Globus pallidus (tissue), 1 donor: ENCODE results near the gene DEDD2.

Experiments
- DNase-seq: peaks from one replicate; pipeline ENCODE4 v3.0.0-alpha.2; 2015; ENCODE audit warnings: low spot score

The DEDD2 gene

DNA sequence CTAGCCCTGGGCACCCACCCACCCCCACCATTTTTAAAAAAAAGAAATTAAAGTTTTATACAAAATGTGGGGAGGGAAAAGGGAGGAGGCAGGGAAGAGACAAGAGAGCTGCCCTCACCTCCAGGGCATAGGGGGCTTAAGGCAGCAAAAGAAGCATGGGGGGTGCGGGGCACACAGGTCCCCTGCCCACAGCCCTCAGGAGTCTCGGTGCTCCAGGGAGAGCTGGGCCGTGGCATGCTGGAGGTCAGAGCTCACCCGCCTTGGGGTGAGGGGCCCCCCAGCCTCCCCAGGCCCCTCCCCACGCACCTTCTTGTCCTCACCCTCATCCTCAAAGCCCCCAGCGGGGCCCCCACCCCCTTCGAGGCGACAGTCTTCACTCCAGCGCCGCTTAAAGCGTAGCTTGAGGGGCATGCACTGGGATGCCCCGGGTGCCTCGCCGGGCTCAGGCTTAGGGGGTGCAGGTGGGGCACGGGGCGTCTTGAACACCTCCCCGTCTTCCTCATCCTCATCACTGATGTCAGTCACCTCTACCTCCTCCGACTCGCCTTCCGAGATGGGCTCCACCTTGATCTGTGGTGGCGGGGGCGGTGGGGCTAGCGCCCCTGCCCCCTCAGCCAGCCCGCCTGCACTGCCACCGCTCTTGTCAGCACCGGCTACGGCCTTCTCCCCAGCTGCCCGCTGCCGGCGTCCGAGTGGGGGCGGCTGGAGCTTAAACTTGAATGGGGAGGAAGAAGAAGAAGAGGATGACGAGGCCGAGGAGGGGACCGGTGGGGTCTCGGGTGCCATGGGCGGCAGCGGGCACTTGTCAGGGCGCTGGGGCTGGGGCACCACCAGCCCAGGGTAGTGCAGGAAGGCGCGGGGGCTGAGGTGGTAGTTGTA is 31.0 kb upstream of the DEDD2 start:
- DNase-seq = no peak

DNA sequence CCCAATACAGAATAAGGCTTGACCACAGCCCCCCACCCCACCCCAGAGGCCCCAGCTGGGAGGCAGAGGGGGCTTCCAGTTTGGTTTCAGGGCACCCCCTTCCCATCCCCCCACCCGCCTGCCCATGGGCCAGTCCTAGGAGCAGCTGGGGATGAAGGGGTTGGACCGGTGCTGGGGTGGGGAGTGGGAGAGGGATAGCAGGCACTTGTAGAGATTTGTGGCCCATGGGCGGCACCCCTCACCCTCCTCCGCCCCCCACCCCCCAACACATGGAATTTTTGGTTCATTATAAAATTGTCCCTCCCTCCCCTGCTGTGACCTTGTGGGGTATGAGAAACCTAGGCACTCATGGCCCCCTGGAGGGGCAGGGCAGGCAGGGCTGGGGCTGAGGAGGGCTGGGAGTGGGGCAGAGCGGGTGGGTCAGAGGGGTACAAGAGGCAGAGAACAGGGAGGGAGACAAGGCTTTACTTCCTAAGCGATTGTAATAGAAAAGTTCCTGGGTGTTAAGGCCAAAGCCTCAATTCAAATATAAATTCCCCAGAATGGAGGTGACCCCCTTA is 30.2 kb upstream of the DEDD2 start:
- no peak for DNase-seq

DNA sequence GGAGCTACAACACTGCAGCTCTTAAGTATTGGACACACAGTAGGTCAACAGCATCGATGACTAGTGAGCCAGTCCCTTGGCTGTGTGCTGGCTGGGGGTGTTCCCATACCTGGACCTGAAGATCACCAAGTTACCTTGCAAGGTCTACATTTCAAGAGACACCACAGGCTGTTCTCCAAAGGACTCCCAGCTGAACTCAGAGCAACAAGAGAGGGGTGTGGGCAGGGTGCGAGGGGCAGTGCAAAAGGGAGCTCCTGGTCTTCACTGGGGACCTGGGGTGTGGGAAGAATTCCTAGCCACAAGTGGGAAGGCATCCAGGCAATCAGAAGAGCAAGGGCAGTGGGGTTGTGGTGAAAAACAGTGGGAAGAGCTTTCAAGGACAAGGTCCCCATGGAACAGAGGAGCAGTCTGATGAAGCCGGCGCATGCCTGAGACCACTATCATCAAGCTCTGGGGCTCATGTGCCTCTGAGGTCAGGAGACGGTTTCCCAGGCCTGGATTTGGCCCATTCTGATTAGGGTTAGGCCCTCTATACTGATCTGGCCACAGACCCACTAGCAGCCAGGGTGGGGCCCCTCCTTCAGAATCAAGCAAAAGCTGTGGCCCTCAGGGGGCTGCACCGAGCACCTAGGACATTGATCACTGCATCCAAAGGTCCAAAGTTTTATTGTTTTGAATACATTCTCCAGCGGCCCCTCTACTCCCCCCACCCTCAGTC is 29.6 kb upstream of the DEDD2 start:
- DNase-seq = no peak

DNA sequence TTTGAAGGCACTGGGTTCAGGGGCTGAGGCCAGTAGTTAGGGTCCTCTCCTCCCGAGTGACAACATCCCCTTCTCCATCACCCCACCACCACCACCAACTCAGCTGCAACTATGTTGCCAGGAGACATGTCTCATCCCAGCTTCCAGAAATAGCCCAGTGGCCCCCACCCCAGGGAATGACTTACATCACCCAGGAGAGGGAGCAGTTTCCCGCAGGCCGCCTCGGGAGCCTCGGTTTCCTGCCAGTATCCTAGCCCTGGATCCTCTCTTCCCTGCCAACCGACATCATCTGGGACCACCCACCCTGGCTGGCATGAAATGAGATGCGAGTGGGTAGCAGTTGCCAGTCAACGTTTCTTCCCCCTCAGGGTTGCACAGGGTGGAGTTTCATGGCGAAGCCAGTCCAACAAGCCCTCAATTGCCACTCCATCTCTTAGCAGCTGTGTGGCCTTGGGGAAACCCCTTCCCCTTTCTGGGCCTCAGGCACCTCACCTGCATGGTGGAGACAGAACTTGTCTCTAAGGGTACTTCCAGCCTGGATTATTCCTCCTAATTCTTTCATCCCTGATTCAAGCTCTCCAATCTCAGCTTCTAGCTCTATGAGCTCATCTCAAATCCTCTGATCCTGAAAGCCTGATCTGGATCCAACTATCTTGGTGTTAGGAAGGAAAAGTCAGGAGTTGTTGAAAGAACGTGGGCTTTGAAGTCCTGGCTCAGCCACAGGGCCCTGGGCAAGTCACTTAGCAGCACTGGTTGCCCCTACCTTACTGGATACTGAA is 28.9 kb upstream of the DEDD2 start:
- DNase-seq = peak; percentile 84

DNA sequence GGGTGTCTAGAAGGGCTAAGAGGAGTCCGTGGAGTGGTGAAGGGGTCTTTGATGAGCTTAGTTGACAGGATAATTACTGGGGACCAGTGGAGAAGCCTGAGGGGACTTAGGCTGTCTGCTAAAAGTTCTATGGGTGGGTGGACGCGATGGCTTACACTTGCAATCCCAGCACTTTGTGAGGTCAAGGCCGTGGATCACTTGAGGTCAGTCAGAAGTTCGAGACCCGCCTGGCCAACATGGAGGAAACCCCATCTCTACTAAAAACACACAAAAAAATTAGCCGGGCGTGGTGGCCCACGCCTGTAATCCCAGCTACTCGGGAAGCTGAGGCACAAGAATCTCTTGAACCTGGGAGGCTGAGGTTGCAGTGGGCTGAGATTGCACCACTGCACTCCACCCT is 27.8 kb upstream of the DEDD2 start:
- DNase-seq = no peak

DNA sequence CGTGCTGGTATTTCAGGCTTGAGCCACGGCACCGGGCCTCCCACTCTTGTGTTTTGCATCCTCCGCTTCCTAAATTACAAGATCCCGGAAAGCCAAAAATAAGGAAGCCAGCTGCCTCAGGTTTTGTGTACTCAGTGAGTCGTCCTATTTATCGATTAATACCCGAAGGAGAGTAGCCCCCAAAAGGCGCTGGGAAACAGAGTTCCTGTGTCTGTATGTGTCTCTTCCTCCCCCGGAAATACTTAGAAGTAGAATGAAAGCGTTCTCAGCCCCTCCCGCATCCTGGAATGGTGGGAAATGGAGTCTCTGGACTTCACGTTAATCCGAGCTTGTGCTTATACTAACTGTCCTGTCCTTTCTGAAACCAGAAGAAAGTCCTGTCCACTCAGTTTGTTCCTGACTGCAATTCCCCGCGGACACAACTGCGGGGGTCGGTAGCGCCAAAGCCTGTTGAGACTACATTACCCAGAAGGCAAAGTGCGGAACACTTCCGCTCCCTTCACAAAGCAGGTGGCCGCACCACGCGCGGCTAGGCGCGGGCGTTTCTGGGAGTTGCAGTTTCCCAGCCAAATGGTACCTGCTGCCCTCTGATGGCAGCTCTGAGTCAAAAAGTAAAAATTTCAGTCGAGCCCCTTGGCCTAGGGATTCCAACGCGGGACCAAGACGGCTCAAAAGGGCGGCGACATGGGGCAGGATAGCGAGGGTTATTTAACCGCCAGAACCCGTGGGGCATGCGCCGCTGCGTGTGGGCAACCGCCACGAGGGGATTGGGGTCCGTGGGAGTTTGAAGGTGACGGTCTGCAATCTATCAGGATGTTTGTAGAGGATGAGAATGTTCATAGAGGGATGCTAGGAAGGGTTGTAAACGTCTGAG is 27.1 kb upstream of the DEDD2 start:
- DNase-seq = peak; percentile 94

DNA sequence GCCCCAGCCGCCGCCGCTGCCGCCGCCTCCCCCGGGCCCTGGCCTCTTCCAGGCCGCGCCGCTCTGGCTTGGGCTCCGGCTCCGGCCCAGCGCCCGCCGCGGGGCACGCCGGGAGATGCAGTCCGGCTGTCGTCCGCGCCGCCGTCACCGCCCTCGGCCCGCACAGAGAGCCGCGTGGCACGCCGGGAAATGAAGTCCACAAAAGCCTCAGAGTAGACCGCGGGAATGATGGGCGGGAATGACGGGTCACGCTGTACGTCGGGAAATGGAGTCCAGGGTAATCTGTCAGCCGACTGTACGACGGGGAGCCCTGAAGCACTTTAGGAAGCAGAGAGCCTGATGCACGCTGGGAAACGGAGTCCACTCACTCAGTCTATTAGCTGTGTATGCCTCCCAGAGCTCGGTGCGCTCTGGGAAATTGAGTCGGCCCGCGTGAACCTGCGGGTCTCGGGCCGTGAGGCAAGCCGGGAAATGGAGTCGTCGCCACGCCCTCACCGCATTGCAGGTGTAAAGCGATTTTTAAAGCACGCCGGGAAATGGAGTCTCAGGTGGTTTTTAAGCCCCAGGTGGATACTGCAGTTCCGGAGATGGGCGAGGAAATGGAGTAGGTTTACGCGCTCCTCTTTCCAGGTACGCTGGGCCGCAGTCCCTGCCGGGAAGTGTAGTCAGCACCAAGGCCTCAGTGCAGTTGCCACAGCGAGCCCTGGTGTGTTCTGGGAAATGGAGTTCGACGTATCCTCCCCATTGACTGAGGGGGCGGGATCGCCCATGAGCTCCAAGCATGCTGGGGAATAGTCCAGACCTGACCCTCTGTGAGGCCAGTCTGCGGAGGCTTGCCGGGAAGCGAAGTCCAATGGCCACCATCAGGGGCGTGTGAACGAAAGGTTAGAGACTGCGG is 25.3 kb upstream of the DEDD2 start, which contains the start of gene GSK3A:
Gene GSK3A (minus strand): TSS at position 91 of the 898 bp plus-strand sequence. CDS start 137 bp downstream, outside the sequence.
- DNase-seq = peak; percentile 100

DNA sequence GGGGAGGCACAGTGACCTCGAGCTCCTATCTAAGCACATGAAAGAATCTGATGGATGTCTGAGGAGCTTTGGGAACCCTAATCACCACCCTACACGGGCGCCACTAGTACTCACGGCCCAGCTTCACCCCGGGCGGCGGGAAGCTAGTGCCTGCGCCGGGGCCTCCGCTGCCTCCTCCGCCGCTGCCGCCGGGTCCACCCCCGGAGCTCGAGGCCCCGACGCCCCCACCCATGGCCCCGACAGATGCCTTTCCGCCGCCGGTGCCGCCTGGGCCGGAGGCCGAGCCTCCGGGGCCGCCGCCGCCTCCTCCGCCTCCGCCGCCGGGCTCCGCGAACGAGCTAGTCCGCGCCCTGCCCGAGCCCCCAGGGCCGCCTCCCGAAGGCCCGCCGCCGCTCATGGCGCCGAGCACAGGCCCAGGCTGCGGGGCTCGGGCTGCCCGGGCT is 24.6 kb upstream of the DEDD2 start:
- peak; percentile 26 for DNase-seq

DNA sequence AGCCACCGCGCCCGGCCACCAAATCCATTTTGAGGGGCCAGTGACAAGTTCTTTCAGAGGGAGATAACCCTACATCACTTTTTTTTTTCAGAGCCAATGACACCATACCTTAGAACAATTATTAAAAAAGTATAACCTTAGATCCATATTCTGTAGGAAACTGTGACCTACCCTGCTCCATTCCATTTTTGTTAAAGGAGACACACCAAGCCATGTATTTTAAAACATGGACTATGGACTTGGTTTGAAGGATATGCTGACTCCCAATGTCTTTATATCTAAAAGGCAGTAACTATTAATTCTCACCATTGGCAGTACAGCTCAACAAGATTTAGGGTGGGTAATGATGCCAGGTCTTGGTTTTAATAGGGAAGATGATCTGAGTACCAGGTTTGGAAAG is 23.8 kb upstream of the DEDD2 start:
- no peak for DNase-seq

DNA sequence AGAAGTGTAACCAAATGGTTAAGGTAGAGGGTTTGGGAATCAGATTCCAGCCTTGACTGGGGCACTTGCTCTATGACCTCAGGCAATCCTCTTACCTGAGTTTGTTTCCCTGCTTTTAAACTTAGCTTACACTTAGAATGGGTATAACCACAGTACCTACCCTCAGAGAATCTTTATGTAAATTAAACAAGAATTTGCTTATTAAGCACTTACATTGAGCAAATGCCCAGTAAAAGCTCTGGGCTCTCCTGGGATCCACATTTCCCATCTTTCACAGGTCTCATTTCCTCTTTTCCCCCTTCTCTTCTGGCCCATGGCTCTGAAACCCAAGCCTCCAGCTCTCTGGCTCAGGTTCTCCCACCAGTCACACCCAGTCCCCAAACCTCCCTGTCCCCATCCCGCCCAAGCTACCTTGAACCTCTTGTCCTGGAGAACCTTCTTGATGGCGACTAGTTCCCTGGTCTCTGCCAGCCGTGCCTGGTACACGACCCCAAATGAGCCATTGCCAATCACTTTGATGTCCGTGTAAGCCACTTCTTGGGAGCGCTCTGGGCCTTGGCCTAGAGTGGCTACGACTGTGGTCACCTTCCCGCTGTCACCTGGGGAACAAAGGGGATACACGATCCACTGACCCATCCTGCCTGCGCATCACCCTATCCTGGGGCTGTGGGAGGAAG is 22.2 kb upstream of the DEDD2 start:
- DNase-seq = no peak

DNA sequence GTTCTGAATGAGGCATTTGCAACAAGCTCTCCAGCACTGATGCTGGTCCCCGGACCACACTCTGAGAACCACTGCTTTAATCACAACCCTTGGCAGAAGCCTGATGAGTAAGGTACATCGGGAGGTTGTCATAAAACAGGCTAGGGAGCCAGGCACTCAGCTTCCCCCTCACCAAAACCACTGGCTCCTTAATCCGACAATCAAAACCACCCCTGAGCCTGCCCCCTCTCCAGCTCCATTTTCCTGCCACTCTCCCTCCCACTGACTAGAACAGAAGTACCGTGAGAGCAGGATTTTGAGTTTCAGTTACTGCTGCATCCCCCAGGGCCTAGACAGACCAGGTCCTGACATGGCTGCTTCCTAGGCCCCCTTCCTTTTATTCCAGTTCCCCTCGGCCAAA is 17.7 kb upstream of the DEDD2 start:
- DNase-seq = no peak

DNA sequence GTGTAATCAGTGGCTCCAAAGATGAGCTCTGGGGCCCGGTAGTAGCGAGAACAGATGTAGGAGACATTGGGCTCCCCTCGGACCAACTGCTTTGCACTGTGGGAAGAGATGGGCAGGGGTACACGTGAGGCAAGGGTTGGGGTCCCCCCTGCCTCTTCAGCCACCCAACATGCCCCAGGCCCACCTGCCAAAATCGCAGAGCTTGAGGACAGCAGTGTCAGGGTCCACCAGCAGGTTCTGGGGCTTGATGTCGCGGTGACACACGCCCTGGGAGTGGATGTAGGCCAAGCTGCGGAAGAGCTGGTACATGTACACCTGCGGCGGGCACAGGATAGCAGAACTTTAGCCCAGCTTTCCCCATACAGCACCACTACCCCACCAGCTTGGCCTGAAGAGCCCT is 16.9 kb upstream of the DEDD2 start:
- DNase-seq = no peak

DNA sequence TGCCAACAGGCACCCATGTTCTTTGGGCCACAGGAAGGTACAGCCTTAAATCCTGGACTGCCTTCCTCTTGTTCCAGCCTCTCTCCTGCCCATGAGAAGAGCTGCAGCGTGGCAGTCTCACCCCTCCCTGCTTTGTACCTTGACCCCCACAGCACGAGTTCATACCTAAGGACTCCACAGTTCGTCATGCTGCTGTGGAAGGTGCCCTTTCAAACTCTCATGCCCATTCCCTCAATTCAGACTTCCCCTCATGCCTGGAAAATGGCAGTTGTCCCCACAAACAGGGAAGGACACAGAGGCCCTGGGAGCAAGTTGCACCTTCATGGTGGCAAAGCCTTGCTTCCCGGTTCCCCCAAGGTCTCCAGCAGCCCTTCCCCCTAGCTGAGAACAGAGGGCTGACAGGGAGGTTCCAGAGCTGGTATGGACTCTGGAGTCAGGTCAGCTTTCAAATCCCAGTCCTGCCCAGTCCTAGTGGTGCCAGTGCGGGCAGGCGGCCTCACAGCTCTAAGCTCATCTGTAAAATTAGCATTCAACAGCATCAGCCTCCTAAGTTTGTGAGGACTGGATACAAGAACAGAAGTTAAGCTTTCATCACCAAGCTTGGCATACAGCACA is 16.3 kb upstream of the DEDD2 start:
- DNase-seq = no peak

DNA sequence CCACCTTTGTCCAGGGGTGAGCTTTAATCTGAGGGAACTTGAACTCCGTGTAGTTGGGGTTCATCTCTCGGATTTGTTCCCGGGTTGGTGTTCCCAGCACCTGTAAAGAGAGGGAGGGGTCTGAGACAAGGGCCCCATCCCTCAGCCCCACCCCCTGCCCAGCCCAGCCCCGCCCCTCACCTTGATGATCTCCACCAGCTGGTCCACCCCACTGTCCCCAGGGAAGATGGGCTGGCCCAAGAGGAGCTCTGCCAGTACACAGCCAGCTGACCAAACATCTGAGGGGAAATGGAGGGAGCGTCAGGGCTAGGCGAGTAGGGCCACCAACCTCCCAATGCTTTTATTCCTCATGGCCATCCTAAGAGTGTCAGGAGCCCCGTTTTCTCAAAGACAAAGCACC is 15.6 kb upstream of the DEDD2 start:
- DNase-seq = no peak

DNA sequence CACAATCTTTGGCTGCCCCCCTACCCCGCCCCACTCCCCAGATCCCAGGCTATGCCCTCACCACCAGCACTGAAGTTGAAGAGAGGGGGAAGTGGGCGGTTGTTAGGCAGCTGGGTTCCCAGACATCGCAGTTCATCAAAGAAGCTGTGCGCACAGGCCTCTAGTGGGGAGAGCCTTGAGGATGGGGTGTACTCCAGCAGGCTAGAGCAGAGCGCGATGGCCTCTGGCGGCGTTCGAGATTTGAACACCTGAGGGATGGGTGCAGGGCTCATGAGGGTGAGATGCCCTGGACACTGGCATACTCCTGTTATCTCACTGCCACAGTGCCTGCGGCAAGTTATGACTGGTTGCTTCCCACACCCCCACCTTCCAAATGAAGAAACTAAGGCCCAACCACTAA is 15.0 kb upstream of the DEDD2 start:
- DNase-seq = no peak

DNA sequence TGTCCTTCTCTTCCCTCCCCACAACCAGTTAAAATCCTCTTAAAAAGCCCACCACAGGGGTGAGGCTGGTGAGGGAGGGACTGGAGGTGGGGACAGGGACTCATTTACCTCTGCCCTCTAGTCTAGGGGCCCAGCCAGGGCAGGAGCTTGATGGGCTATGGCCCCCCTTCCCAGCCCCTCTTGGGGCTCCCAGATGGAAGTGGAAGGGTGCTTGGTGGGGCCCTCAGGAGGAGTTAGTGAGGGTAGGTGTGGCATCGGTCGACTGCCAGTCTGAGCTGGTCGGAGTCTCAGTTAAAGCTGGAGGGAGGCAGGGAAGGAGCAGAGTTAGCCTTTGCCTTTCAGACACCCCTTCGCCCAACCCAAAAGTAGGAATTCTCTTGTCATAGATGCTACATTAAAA is 13.1 kb upstream of the DEDD2 start:
- no peak for DNase-seq

DNA sequence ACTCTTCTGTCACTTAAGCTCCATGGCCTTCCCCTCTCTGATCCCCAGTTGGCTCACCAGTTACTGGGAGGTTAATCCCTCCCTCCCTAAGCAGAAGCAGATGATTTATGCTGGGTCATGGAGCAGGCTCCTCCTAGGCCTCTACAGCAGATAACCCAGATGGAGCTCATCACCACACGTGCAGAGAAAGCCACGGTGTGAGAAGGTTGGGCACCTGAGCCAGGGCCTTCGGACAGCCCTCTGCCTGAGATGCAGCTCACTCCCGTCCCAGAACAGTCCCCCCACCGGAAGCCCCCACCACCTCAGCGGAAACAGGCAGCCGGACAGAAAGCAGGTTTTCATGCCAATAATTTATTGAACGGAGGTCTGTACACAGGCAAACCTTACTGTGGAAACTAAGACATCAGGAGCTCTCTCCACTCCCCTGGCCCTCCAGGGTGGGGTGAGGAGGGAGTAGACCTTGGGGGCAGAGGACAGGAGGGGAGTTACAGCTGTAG is 12.4 kb upstream of the DEDD2 start:
- DNase-seq = no peak

DNA sequence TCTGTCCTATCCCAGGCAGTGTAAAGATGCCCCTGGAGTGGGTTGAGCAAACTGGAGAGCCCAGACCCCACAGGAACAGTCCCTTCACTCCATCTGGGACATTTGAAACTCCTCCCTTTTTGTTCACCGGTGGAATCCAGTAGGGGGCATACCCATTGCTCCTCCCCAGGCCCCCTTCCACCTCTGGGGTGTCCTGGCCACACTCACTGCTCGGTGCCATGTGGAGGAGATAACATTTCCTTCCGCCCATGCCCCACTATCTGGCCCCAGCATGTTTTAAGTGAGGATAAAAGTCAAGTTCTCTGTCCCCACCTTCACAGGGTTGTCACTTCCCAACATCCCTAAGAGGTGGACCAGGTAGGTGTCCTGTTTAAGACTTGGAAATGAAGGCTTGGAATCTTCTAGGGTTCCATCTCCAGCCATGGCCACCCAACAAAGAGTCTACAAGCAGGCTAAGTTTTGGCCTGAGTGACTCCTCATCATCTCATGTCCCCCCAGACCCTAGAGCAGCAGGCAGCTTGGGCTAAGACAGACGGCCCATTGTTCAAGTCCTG is 11.9 kb upstream of the DEDD2 start:
- DNase-seq = no peak

DNA sequence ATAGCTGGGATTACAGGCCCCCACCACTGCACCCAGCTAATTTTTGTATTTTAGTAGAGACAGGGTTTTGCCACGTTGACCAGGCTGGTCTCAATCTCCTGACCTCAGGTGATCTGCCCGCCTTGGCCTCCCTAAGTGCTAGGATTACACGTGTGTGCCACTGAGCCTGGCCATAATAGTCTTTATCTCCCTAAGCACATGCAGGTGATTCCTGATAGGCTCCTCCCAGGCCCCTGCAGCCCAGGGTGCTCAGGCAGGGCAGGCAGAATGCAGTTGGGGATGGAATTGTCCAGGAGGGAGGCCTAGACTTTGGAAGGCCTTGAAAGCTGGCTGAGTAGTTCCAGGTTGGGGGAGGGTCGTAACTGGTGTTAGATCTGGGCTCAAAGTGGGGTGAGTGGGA is 11.2 kb upstream of the DEDD2 start:
- DNase-seq = no peak
